Natural killer cell (primary cell): ENCODE results near the gene TMEM43. TPM values are rescaled to one million over a fixed set of nuclear protein-coding genes. Genes with fewer than 3 reads are reported as not detected.

Source experiments
- ATAC-seq, 3 donors: fragments of 150-1000 bp in 2 of 3; fragments of 200-7000 bp in 1 of 3; cut with Tn5 transposase; 1 replicate in 1 of 3; 2 replicates in 2 of 3; pipeline ENCODE4 v1.10.0; 2021; ENCODE audit warnings: mild to moderate bottlenecking in 2 of 3, moderate library complexity in 2 of 3
- DNase-seq, 2 donors: peaks; one replicate each; pipeline versions ENCODE4 v3.0.0 to v3.0.0-alpha.2; 2013 to 2021; ENCODE audit warnings: mixed read lengths in 1 of 2
- H3K27ac ChIP-seq: one replicate; pipeline ENCODE4 v1.5.1; 2013; ENCODE audit warnings: mild to moderate bottlenecking, low read length
- H3K27me3 ChIP-seq: one replicate; pipeline ENCODE4 v1.6.1; 2013; ENCODE audit warnings: low read length; ENCODE audit not compliant: control insufficient read depth, insufficient read depth
- H3K36me3 ChIP-seq: one replicate; pipeline ENCODE4 v1.6.1; 2013; ENCODE audit warnings: low read length; ENCODE audit not compliant: control insufficient read depth, insufficient read depth
- H3K4me1 ChIP-seq: one replicate; pipeline ENCODE4 v1.6.1; 2013; ENCODE audit warnings: low read length; ENCODE audit not compliant: control insufficient read depth, insufficient read depth
- H3K4me3 ChIP-seq: one replicate; pipeline ENCODE4 v1.5.1; 2013; ENCODE audit warnings: low read length
- H3K9me3 ChIP-seq: one replicate; pipeline ENCODE4 v1.6.1; 2013; ENCODE audit warnings: low read length; ENCODE audit not compliant: control insufficient read depth, insufficient read depth
- H3K27ac Mint-ChIP-seq, 2 donors: one replicate each; pipeline ENCODE4 v1.8.0; 2022; ENCODE audit warnings: mild to moderate bottlenecking in 2 of 2, mixed read lengths in 2 of 2, moderate library complexity in 1 of 2
- H3K27me3 Mint-ChIP-seq, 2 donors: one replicate each; pipeline ENCODE4 v1.8.0; 2022; ENCODE audit warnings: low read depth in 2 of 2, mixed read lengths in 2 of 2
- H3K36me3 Mint-ChIP-seq: one replicate; pipeline ENCODE4 v1.8.0; 2022; ENCODE audit warnings: mixed read lengths
- H3K4me1 Mint-ChIP-seq, 2 donors: one replicate each; pipeline ENCODE4 v1.8.0; 2022; ENCODE audit warnings: mixed read lengths in 2 of 2
- H3K4me3 Mint-ChIP-seq: one replicate; pipeline ENCODE4 v1.8.0; 2022; ENCODE audit warnings: mild to moderate bottlenecking, moderate library complexity, mixed read lengths
- H3K9me3 Mint-ChIP-seq, 2 donors: one replicate each; pipeline ENCODE4 v1.8.0; 2022; ENCODE audit warnings: mixed read lengths in 2 of 2
- CTCF ChIP-seq: fragments of 200-600 bp; IDR thresholded peaks from one replicate; pipeline ENCODE4 v1.8.0; 2022; ENCODE audit warnings: antibody characterized with exemption
- WGBS: methylation state at CpG from one replicate; pipeline ENCODE4 v1.1.7; 2013; ENCODE audit warnings: missing lambda C conversion rate; ENCODE audit not compliant: insufficient coverage; 5-methylcytosine and 5-hydroxymethylcytosine counted together
- intact Hi-C: fragments of 100-400 bp; cut with micrococcal nuclease; formaldehyde crosslinking; loops from one replicate; pipeline ENCODE4 v1.14.2; 2022
- total RNA-seq, 4 donors: library from RNA; stranded (reverse); fragments of 120-200 nt in 1 of 4; gene quantifications; one replicate each; pipeline versions ENCODE4 v1.2.3 to v1.2.4, GENCODE V29; 2013 to 2022

Gene TMEM43
- total RNA-seq, 3 donors from 2014 or later (not counting 1 experiment from before 2014, with no cell fraction given): 49.5 to 61.1 (median 54.1) TPM

- no peaks in the 10 kb centered on the region for H3K27me3 ChIP-seq
- ATAC-seq: no peak
- H3K27ac Mint-ChIP-seq: no peak overlapping the region
- peaks cover 5% of the 10 kb centered on the region for H3K36me3 Mint-ChIP-seq
- no peaks in the 10 kb centered on the region for H3K4me1 ChIP-seq
- TF ChIP-seq CTCF: no peak
- intact Hi-C loops: no loop called here
- no peaks in the 10 kb centered on the region for H3K4me1 Mint-ChIP-seq
- WGBS: 95% methylated on average over 4 of the region's 4 CpGs
- no peak overlapping the region for H3K4me3 ChIP-seq
- DNase-seq: no peak
- no peaks in the 10 kb centered on the region for H3K9me3 ChIP-seq
- no peaks in the 10 kb centered on the region for H3K27me3 Mint-ChIP-seq
- H3K4me3 Mint-ChIP-seq: no peak overlapping the region
- H3K36me3 ChIP-seq: peaks cover 31% of the 10 kb centered on the region
- no peaks in the 10 kb centered on the region for H3K9me3 Mint-ChIP-seq
- H3K27ac ChIP-seq: no peak overlapping the region
These were observed 14.2 kb upstream of the TMEM43 start for GRCh38 chr3:14110699-14111098.

DNA sequence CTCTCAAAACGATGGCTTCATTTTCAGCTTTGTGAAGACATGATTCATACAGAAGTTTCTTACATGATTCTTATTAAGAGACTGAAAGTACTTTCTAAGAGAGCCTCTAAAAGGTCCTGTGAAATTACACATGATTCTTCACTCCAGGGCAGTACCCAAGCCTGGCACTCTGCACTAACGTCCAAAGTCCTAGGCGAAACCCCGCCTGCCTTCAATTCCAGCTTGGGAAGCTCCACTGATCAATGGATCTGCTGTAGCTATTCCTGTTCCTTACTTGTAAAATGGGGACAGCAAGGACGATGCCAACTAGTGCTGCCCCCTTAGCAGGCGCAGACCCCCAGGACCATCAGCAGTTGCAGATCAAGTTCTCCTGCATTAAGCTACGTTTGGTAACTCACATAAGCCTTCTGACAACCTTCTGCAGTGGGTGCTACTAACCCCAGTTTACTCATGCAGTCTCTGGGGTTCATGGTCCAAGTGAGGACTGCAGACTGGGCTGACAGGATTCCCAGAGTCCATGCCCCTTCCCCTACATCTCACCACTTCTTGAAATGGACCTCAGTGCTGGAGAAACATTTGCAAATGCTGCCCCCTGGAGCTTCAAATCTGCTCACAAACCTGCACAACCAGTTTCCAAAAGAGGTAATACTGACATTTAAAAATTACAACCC lies 10.8 kb upstream of the TMEM43 start:
- no peak overlapping the region for H3K27ac Mint-ChIP-seq
- H3K27me3 ChIP-seq: no peaks in the 10 kb centered on the region
- intact Hi-C loops: no loop called here
- DNase-seq: no peak
- H3K4me1 ChIP-seq: no peaks in the 10 kb centered on the region
- H3K27me3 Mint-ChIP-seq: no peaks in the 10 kb centered on the region
- H3K36me3 ChIP-seq: peaks cover 39% of the 10 kb centered on the region
- no peaks in the 10 kb centered on the region for H3K4me1 Mint-ChIP-seq
- no peak for ATAC-seq
- peaks cover 5% of the 10 kb centered on the region for H3K36me3 Mint-ChIP-seq
- WGBS: 97% methylated on average over 7 of the region's 7 CpGs
- H3K4me3 Mint-ChIP-seq: no peak overlapping the region
- H3K4me3 ChIP-seq: no peak overlapping the region
- TF ChIP-seq CTCF: no peak
- H3K9me3 Mint-ChIP-seq: no peaks in the 10 kb centered on the region
- H3K27ac ChIP-seq: no peak overlapping the region
- H3K9me3 ChIP-seq: no peaks in the 10 kb centered on the region

GRCh38 chr3:14117468-14118399 lies 7.1 kb upstream of the TMEM43 start:
- no peaks in the 10 kb centered on the region for H3K4me1 ChIP-seq
- Mint-ChIP-seq H3K4me1 (peaks cover 6 to 7% of the 10 kb centered on the region in 2 donors), H3K36me3 (peaks cover 5% of the 10 kb centered on the region), H3K27me3 (no peaks in the 10 kb centered on the region), H3K4me3 (no peak overlapping the region), H3K9me3 (no peaks in the 10 kb centered on the region), H3K27ac (no peak overlapping the region)
- H3K27ac ChIP-seq: no peak overlapping the region
- H3K4me3 ChIP-seq: no peak overlapping the region
- ATAC-seq: no peak
- TF ChIP-seq CTCF: no peak
- no peak for DNase-seq
- H3K9me3 ChIP-seq: no peaks in the 10 kb centered on the region
- 94% methylated on average over 10 of the region's 10 CpGs for WGBS
- H3K36me3 ChIP-seq: peaks cover 38% of the 10 kb centered on the region
- intact Hi-C loops: no loop called here
- H3K27me3 ChIP-seq: no peaks in the 10 kb centered on the region
